GM18498 (cell line): ENCODE data around the gene SSU72.

Experiments used
- ATAC-seq: cut with Tn5 transposase; IDR thresholded peaks from one replicate; pipeline ENCODE4 v1.9.1; 2021; ENCODE audit warnings: mild to moderate bottlenecking, moderate library complexity; ENCODE audit not compliant: unreplicated experiment

SSU72 gene

DNA sequence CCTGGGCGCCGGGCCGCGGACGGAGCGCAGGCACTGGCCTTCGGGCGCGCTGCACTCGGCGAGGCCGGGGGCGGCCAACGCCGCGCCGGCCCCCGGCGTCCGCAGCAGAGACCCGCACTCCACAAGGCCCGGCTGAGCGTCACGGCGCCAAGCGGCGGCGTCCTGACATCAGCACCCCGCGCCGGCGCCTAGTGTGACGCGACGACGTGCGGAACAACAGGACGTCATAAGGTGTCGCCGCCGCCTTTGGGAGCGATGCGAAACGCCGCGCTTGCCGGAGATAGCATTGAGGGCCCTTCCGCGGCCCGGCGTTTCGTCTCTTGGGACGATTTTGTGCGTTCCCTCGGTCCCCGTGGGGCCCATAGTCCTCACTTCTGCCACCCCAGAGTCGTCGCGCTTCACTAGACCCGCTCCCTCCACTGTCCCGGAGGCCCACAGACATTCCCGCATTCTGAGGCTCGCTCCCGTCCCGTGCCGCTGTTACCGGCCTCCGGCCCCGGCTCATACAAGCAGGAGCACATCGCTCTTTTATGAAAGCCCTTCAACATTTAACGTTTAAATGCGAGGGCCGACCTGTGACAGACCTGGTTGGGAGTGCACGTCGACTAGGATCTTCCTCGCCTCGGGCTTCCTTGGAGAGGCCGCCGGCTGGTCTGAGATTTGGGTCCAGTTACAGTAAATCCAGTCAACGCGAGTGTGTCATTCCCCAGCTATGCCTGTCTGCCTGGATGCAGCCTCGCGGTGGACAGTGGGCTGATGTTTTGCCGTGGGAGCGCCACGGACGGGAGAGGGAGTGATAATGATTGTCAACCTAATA is at the start of gene SSU72:
Gene SSU72 (minus strand): TSS at position 143 of the 817 bp plus-strand sequence. CDS start 306 bp downstream, outside the sequence.
- peak; percentile 85 for ATAC-seq

DNA sequence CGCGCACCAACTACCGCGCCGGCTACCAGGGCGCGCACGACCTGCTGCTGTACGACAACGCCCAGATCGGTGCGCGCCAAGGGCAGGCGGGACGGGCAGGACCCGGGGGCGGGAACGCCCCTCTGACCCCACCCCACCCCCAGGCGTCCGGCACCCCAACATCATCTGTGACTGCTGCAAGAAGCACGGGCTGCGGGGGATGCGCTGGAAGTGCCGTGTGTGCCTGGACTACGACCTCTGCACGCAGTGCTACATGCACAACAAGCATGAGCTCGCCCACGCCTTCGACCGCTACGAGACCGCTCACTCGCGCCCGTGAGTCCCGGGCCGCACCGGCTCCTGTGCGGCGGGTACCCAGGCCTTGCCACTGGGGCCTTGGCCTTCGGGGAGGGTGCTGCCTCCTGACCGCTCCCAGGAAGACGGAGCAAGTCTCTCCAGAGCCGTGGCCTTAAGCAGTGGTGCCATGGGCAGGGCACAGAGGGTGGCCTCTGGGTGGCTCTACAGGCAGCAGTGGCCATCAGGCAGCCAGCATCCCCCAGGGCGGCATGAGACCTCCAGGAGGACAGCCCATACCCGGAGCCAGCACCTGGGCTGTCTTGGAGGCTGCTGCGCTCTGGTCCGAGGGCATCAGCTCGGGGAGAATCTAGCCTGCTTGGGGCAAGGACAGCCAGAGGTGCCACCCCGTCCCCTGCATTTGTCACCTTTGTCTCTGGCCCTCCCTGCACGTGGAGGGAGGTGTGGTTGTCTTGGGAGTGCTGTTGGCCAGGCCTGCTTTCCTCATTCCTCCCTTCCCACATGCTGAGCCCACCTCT is 49.2 kb upstream of the SSU72 start:
- ATAC-seq: no peak

DNA sequence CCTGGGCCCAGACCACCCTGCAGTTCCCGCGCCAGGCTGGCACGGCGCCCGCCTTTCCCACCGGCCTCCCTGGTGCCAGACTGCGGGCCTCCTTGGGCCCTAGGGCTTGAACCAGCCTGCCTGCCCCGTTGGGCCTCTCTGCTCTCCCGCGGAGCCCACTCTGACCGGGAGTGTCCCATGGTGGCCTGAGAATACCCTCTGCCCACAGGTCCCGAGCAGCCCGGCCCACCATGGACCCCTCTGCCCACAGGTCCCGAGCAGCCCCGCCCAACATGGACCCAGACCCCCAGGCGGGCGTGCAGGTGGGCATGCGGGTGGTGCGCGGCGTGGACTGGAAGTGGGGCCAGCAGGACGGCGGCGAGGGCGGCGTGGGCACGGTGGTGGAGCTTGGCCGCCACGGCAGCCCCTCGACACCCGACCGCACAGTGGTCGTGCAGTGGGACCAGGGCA is 48.5 kb upstream of the SSU72 start:
- ATAC-seq: no peak

DNA sequence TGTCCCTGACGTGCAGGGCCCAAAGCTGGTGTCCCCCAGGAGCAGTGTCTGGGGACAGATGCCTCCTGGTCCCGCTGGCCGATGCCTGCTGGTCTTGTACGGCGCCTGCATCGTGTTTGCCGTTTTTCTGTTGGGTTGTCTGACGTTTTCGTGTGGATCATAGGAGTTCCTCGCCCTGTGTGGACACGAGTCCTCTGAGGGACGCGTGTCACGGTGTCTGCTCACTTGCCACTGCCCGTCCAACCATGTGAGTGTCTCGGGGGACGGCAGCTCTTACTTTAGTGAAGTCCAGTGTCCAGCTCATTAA is 48.1 kb upstream of the SSU72 start:
- no peak for ATAC-seq

DNA sequence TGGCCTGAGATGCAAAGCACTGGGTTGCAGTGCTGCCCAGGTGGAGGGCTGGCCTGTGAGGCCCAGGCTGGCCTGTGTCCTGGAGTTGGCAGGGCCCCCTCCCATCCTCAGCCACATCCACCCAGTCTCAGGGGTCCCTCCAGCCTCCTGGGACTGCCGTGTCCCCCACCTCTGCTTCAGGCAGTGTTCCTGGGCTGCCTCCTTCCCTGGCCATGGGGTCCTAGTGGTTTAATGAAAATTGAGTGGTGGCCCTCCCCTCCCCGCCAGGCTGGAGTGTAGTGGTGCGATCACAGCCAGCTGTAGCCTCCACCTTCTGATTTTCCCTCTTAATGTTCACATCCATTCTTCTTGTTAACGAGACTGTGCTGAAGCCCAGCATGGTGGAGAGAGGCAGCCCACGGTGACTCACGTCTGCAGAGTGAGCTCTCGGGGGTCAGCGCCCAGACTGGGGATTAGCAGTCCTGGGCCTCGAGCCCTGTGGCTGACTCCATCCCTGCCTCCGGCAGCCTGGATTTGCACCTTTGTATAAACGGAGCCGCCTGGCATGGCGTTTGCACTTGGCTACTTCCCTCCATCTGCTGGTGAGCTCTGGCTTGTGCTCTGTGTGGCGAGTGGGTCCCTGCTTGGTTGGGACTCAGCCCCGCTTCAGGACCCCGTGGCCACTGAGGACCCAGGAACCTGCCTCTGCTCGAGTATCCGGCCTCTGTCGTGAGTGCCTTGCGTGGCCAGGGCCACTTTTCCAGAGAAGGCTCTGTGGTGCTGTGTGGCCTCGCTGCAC is 47.5 kb upstream of the SSU72 start:
- ATAC-seq: no peak

DNA sequence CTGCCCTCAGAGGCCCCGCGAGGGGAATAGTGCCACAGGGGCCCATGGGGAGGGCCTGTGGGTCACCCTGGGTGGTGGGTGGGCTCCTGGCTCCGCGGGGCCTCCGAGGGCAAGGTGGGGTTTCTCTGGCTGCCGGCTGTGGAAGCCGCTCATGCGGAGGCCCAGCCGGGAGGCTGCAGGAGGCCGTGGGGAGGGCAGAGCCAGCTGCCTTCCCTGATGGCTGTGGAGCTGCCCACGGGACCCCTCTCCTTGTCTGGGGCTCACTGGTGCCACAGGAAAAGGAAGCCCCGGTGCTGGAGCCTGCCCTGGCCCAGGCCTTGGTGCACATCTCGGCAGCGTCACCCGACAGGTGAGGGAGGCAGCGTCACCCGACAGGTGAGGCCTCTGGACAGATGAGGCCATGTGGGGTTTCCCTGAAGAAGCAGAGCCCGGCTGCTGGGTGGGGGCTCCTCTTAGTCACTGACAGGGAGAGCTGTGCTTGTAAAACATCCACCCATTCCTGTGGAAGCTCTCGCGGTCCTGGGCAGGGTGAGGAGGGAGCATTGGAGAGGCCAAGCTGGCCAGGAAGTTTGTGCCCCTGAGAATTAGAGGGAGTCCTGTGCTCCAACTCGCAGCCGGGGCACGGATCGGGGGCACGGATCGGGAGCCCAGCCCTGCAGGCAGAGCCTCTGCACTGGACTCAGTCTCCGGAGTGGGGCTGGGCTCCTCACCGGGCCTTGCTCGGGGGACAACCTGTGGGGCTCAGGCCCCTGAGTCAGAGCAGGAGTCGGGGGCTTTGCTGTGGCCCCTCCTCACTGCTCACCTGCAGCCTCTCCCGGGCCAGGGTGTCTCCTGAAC is 46.7 kb upstream of the SSU72 start:
- ATAC-seq: no peak

DNA sequence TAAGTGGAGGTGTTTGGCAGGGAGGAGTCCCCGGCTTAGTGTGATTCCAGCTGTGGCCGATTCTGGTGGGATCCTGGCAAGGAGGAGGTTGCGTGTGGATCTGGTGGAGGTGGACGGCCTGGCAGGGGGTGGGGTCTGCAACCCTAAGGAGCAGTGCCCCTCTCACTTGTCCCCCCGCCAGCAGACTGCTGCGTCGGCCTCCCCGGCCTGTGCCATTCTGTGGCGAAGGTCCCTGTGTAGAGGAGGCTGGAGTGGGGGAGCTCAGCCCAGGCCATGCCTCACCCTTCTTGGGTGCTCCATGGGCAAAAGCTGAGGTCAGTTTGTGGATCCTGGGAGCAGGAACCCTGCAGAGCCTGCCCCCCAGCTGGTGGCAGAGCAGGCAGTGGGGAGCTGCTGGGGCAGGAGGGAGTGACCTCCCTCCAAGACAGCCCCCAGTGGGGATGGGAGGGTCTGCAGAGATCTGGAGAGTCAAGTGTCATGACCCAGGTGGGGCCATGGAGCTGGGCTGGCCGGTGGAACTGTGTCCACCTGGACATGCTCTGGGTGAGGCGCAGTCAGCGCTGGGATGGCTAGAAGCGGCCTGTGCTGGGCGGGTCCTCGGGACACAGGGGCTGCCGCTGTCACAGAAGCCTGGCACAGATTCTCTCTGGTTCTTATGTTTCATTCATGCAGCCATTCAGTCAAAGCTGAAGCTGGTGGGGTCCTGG is 45.9 kb upstream of the SSU72 start:
- no peak for ATAC-seq

DNA sequence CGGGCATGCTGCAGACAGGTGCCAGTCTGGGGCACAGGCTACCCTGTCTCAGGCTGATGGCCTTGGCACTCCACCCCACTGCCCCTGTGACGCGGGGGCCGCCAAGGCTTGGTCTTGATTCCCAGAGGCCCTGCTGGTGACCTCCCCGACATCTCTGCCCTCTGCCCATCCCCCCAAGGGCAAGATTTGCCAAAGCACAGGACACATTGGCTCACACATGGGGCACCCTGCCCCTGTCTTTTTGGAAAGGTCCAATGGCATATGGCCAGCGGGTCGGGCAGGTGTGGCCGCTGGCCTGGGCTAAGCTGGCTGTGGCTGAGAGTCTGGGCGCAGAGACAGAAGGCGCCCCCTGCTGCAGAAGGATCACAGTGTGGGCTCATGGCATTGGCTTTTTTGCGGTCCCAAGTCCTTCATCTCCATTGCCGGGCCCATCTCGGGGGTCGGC is 45.3 kb upstream of the SSU72 start:
- ATAC-seq: no peak

DNA sequence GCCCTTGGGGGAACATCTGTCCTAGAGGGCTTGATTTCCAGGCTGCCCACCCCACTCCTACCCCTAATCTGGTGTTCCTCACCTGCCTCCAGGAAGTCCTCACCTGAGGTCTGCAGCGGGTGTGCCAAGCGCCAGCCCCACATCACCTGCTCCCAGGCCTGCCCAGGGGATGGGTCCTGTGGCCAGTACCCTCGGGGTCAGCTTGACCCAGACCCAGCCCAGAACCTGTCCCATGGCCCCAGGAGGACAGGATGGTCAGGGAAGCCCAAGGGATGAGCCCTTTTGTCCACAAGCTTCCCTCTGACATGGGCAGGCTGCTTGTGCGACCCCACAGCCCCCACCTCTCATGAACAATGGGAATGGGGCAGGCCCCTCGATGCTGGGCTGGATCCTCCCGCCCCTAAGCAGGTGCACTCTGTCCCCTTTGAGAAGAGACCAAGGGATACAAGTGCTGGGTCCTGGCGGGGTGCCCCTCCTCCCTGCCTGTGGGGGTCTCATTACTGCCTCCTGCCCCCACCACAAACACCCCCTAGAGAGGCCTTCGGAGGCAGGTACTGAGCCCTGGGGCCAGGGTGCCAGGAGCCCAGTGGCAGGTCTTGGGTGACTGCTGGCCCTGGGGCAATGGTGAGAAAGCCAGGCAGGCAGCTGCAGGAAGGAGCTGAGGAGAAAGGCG is 43.9 kb upstream of the SSU72 start:
- no peak for ATAC-seq

DNA sequence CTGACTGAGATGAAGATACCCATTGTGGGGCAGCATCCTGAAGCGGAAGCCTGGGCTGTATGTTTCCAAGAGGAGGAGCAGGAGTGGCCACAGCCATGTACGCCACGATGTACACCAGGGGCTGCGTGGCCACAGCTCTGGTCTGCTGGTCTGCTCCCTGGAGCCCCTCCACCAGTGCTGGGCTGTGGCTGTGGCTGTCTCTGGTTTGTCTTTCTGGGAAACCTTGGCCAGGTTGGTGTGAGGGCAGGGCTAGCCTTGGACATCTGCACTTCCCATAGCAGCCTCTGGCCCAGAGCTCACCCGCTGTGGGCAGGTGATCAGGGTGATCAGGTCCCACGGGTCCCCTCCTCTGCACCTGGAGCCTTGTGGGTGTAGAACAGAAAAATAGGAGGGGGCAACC is 43.3 kb upstream of the SSU72 start:
- no peak for ATAC-seq

DNA sequence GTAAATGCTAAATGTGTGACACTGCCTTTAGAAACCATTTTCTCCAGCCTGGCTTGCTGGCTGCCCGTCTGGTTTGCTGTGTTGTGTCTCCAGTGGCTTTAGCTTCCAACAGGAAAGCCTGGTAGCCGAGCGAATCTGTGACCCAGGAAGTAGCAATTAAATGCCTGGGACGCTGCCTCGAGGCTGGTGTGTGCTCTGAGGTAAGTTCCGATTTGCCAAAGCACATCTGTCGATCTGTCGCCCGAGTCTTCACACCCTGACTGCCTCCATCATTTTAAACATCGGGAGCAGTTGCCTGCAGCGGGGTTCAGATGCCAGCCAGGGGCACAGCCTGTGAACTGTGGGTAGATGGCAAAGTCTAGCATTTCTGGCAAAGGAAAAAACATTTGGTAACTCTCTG is 42.9 kb upstream of the SSU72 start:
- no peak for ATAC-seq

DNA sequence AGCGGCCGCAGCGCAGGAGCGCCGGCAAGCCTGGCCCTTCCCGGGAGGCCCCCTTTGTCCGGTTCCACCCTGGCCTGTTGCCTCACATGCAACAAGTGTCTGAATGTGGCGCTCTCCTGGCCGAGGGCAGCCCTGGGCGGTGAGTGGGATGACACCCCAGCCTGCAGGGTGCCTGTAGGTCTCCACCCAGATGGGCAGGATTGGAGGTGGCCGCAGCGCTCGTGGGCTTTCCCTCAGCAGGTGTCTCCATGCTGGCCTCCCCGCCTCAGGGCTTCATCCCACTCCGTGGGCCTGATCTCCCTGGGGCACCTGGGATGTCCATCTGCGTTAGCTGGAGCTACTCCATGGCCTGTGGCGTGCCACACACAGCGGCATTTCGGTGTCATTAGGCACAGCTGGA is 42.2 kb upstream of the SSU72 start:
- ATAC-seq: no peak

DNA sequence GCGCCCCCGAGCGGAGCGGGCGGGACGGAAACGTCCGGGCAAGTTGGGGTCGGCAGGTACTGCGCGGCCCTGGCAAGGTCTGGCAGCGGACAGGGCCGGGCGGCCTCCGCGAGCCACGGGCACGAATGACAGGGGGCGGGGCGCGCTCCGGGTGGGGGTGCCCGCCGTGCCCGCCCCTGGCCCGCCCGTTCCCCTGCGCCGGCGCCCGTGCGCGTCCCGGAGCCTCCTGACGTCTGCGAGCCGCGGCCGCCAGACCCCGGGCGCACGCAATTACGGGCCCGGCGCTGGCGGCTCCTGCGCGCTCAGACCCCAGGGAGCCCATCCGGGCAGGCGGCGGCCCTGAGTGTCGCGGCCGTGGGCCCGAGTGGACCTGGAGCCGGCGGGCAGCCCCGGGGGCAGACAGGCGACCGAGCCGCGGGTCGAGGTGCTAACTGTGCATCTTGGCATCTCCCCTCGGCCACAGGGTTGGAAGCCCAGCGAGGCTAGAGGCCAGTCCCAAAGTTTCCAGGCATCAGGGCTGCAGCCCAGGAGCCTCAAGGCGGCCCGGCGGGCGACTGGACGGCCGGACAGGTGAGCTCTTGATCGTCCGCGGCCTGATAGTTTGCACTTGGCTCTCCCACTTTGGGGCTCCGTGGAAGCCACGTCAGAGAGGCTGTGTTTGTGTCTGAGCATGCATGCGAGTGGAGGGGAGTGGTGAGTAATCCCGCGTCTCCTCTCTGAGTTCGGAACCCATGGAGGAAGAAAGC is 41.6 kb upstream of the SSU72 start:
- peak; percentile 18 for ATAC-seq

DNA sequence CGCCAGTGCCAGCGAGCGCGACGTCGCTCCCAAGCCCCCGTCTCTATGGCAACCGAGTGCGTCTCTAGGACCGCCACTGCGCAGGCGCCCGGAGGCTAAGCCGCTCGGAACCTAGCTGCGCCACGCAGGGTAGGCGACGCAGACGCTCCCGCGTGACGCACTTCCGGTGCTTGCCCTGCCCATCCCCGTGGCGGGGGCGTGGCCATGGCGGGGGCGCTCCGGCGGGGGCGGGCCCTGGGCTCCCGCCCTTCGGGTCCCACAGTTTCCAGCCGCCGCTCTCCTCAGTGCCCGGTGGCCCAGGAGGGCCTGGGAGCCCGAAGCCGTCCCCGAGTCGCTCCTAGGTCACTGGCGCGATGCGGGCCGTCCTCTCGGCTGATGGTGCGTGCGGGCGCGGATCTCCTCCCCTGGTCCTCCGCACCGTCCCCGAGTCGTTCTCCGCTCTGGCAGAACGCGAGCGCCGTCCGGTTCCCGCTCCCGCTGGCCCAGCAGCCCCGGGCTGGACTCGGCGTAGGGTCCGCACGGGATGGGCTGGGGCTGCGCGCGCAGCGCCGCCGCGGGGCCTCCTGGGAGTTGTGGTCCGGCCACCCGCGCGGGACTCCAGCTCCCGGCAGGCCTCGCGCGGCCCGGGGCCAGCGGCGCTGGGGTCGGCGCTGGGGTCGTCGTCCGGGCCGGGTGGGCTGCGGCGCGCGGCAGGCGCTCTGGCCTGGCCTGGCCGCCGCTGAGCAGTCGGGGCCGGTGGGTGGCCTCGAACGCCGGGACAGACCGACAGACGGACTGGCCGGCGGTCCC is 40.8 kb upstream of the SSU72 start, which contains the start of gene MIB2:
Gene MIB2 (plus strand): TSS at position 245 of the 789 bp plus-strand sequence. CDS start 7,953 bp downstream, outside the sequence.
- ATAC-seq: peak; percentile 82

DNA sequence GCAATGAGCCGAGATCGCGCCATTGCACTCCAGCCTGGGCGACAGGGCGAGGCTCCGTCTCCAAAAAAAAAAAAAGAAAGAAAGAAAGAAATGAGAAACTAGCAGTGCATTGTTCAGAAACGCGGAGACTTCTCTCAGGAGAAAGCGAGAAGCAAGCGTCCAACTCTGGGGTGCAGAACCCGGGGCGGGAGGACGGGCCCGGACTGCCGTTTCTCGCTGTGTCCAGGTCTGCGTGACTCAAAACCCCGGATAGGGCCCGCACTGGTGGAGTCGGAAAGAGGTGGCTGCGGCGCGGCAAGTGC is 40.2 kb upstream of the SSU72 start:
- no peak for ATAC-seq

DNA sequence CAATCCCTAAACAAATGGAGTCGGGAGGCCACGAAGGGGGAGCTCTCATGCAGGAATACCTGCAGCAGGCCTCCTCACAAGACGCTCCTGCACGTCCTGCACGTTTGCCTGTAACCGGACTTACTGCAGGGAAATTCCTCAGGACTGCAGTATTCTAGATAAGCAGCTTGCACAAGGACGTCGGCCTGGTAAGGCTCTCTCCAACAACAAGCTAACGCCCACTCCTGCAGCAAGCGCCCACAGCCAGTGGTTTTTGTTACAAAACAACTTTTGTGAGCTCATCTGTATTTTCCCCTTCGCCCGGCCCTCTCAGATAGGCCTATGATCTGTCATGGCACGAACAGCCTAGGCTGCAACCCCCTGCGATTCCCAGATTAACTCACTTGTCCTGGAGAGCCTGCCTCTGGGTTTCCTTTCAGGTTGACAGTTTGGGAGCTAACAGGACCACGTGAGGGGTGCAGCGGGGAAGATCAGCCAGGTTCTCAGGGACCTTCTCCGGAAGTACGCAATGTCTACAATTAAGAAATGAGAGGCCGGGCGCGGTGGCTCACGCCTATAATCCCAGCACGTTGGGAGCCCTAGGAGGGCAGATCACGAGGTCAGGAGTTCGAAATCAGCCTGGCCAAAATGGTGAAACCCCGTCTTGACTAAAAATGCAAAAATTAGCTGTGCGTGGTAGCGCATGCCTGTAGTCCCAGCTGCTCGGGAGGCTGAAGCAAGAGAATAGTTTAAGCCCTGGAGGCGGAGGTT is 39.7 kb upstream of the SSU72 start:
- no peak for ATAC-seq

DNA sequence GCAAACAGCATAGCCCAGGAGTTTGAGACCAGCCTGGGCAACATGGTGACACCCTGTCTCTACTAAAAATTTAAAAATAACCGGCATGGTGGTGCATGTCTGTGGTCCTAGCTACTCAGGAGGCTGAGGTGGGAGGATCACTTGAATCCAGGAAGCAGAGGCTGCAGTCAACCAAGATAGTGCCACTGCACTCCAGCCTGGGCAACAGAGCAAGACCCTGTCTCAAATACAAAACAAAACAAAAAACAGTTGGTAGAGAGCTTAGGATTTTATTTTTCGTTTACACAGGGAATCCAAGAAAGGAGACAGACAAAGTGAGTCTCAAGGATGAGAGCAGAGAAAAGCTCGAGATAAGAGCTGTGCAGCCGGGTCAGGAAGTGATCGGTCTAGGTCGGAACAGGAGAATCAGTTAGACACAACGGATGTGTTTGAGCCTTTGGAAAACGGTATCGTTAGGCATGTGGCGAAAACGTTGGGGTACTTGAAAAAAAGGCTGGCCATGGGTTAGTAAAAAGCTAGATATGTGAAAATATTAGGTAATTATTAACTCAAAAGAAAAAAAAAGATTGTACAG is 38.9 kb upstream of the SSU72 start:
- no peak for ATAC-seq
